Measurements from ENCODE around the gene CDK14. TPM values are rescaled to one million over a fixed set of nuclear protein-coding genes. Genes with fewer than 3 reads are reported as not detected.

The CDK14 gene
- total and polyA plus RNA-seq, 2 donors (not counting 3 experiments of a cell fraction or from before 2014, with no cell fraction given) = 5.5 to 34.2 TPM

- H3K4me3 ChIP-seq (replicated peaks in 1 of 3; ENCODE audit: insufficient read depth in 1 of 3, low read depth in 1 of 3, low read length in 3 of 3) = no peak overlapping the region
- TF ChIP-seq POLR2A (IDR thresholded peaks at IDR 0.05; ENCODE audit: low read depth, low read length) = no peak
- TF ChIP-seq GATA2 (IDR thresholded peaks at IDR 0.05; ENCODE audit: insufficient read depth, insufficient read length, low read depth, low read length) = no peak
- no peak for TF ChIP-seq MYC (IDR thresholded peaks at IDR 0.05; ENCODE audit: low read depth, low read length)
- TF ChIP-seq MAX (IDR thresholded peaks at IDR 0.05; ENCODE audit: insufficient read depth, insufficient read length) = no peak
- no peaks in the 10 kb centered on the region for H3K9me1 ChIP-seq (replicated peaks; ENCODE audit: control insufficient read depth, extremely low read depth, insufficient read depth, low read length)
- DNase-seq (ENCODE audit: low read depth, low spot score) = no peak
- dilution Hi-C loops (cut with MboI; ENCODE audit: extremely low pct_ligation_motif_present, low sequenced_read_pairs) = no loop called here
- H4K20me1 ChIP-seq (replicated peaks; ENCODE audit: control insufficient read depth, extremely low read depth, insufficient read depth, low read length) = peaks cover 2% of the 10 kb centered on the region
- no TSS peak for BruUV-seq (replicated peaks)
- peaks cover 28% of the 10 kb centered on the region for H3K79me2 ChIP-seq (ENCODE audit: control insufficient read depth, insufficient read depth, low read length)
- peaks cover 27% of the 10 kb centered on the region for H3K4me1 ChIP-seq (ENCODE audit: control insufficient read depth, extremely low read depth, insufficient read depth, low read length)
- intact Hi-C loops (cut with micrococcal nuclease) = no loop called here
- FAIRE-seq = no peak
- no peaks in the 10 kb centered on the region for H3K9me3 ChIP-seq (replicated peaks; ENCODE audit: control insufficient read depth, insufficient read depth, low read length)
- H3K27ac ChIP-seq (ENCODE audit: insufficient read depth, low read depth, low read length) = no peak overlapping the region
- H3K27me3 ChIP-seq (ENCODE audit: control insufficient read depth in 2 of 2, insufficient read depth in 2 of 2, low read length in 2 of 2) = no peaks in the 10 kb centered on the region
- ChIA-PET CTCF (interaction anchor here (1.2 to 1.5 kb wide), 2 partner anchors 14 to 164 kb away, joined by 4 read pairs; no protein-coding TSS in a partner anchor), POLR2A (no interaction called here)
- H2AFZ ChIP-seq (ENCODE audit: low read depth, low read length) = no peak overlapping the region
- no peaks in the 10 kb centered on the region for H3K36me3 ChIP-seq (ENCODE audit: control insufficient read depth in 2 of 2, extremely low read depth in 1 of 2, insufficient read depth in 2 of 2, low read length in 2 of 2)
- no peak overlapping the region for H3K9ac ChIP-seq (replicated peaks; ENCODE audit: extremely low read depth, insufficient read depth, low read length)
- no peak overlapping the region for H3K4me2 ChIP-seq (ENCODE audit: insufficient read depth, low read length)
Measured at GRCh38 chr7:90618876-90619275, 22.8 kb downstream of the CDK14 start.

- no peak overlapping the region for H3K9ac ChIP-seq (replicated peaks; ENCODE audit: extremely low read depth, insufficient read depth, low read length)
- intact Hi-C loops (cut with micrococcal nuclease) = loop anchor here (10.0 kb wide), 1 partner anchor 466 kb away; the partner anchor contains the start of gene STEAP1
- H3K27me3 ChIP-seq (ENCODE audit: control insufficient read depth in 2 of 2, insufficient read depth in 2 of 2, low read length in 2 of 2) = no peaks in the 10 kb centered on the region
- no peaks in the 10 kb centered on the region for H3K36me3 ChIP-seq (ENCODE audit: control insufficient read depth in 2 of 2, extremely low read depth in 1 of 2, insufficient read depth in 2 of 2, low read length in 2 of 2)
- peaks cover 27% of the 10 kb centered on the region for H3K79me2 ChIP-seq (ENCODE audit: control insufficient read depth, insufficient read depth, low read length)
- POLR2A ChIA-PET = no interaction called here
- H3K4me2 ChIP-seq (ENCODE audit: insufficient read depth, low read length) = no peak overlapping the region
- H3K4me3 ChIP-seq (replicated peaks in 1 of 3; ENCODE audit: insufficient read depth in 1 of 3, low read depth in 1 of 3, low read length in 3 of 3) = no peak overlapping the region
- H4K20me1 ChIP-seq (replicated peaks; ENCODE audit: control insufficient read depth, extremely low read depth, insufficient read depth, low read length) = peaks cover 2% of the 10 kb centered on the region
- DNase-seq (ENCODE audit: low read depth, low spot score) (no peak), FAIRE-seq (no peak)
- no peaks in the 10 kb centered on the region for H3K9me3 ChIP-seq (replicated peaks; ENCODE audit: control insufficient read depth, insufficient read depth, low read length)
- CTCF ChIA-PET = interaction anchor here (0.9 to 7.0 kb wide), 2 partner anchors 24 to 166 kb away, joined by 3 to 72 read pairs; partner anchors contain the start of gene CDK14
- no peaks in the 10 kb centered on the region for H3K9me1 ChIP-seq (replicated peaks; ENCODE audit: control insufficient read depth, extremely low read depth, insufficient read depth, low read length)
- no peak overlapping the region for H3K27ac ChIP-seq (ENCODE audit: insufficient read depth, low read depth, low read length)
- H3K4me1 ChIP-seq (ENCODE audit: control insufficient read depth, extremely low read depth, insufficient read depth, low read length) = peaks cover 50% of the 10 kb centered on the region
- no peak overlapping the region for H2AFZ ChIP-seq (ENCODE audit: low read depth, low read length)
- BruUV-seq (replicated peaks) = no TSS peak
- dilution Hi-C loops (cut with MboI; ENCODE audit: extremely low pct_ligation_motif_present, low sequenced_read_pairs) = no loop called here
- TF ChIP-seq GATA2 (IDR thresholded peaks at IDR 0.05; ENCODE audit: insufficient read depth, insufficient read length, low read depth, low read length) (no peak), FOS (IDR thresholded peaks at IDR 0.05; ENCODE audit: borderline replicate concordance, insufficient read depth, low read length) (no peak), MAX (IDR thresholded peaks at IDR 0.05; ENCODE audit: insufficient read depth, insufficient read length) (no peak), EZH2 (IDR thresholded peaks at IDR 0.05; ENCODE audit: borderline replicate concordance, low read depth, low read length, severe bottlenecking) (no peak), MYC (IDR thresholded peaks at IDR 0.05; ENCODE audit: low read depth, low read length) (no peak), JUN (IDR thresholded peaks at IDR 0.05; ENCODE audit: borderline replicate concordance, insufficient read depth, insufficient read length, low read depth) (no peak), POLR2AphosphoS5 (IDR thresholded peaks at IDR 0.05; ENCODE audit: insufficient read depth, low read depth, low read length) (no peak), POLR2A (IDR thresholded peaks at IDR 0.05; ENCODE audit: low read depth, low read length) (no peak)
- TF ChIP-seq, protein P1, sequence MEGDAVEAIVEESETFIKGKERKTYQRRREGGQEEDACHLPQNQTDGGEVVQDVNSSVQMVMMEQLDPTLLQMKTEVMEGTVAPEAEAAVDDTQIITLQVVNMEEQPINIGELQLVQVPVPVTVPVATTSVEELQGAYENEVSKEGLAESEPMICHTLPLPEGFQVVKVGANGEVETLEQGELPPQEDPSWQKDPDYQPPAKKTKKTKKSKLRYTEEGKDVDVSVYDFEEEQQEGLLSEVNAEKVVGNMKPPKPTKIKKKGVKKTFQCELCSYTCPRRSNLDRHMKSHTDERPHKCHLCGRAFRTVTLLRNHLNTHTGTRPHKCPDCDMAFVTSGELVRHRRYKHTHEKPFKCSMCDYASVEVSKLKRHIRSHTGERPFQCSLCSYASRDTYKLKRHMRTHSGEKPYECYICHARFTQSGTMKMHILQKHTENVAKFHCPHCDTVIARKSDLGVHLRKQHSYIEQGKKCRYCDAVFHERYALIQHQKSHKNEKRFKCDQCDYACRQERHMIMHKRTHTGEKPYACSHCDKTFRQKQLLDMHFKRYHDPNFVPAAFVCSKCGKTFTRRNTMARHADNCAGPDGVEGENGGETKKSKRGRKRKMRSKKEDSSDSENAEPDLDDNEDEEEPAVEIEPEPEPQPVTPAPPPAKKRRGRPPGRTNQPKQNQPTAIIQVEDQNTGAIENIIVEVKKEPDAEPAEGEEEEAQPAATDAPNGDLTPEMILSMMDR (IDR thresholded peaks at IDR 0.05; ENCODE audit: extremely low read depth in 1 of 2, insufficient read depth in 1 of 2, low read depth in 1 of 2, low read length in 2 of 2) = no peak
Measured at GRCh38 chr7:90621125-90621746, 25.1 kb downstream of the CDK14 start.
